Upper lobe of left lung (tissue), 6 donors: ENCODE measurements around the gene ACCS. TPM values are rescaled to one million over a fixed set of nuclear protein-coding genes. Genes with fewer than 3 reads are reported as not detected.

Experiments
- ATAC-seq, 2 donors: fragments of 200-7000 bp; cut with Tn5 transposase; one replicate each; pipeline ENCODE4 v1.9.1; 2022; ENCODE audit warnings: mild to moderate bottlenecking in 2 of 2, moderate library complexity in 2 of 2; ENCODE audit not compliant: low FRiP score in 2 of 2
- DNase-seq, 2 donors: peaks; one replicate each; pipeline ENCODE4 v3.0.0-alpha.2; 2019 to 2020
- H3K27ac ChIP-seq, 4 donors: fragments of 200-600 bp; sonication (generic); one replicate each; pipeline ENCODE4 v1.5.1; 2016 to 2019
- H3K27me3 ChIP-seq, 4 donors: fragments of 200-600 bp; sonication (generic); one replicate each; pipeline ENCODE4 v1.5.1; 2017 to 2019
- H3K36me3 ChIP-seq, 4 donors: fragments of 200-600 bp; sonication (generic); one replicate each; pipeline ENCODE4 v1.5.1; 2016 to 2019
- H3K4me1 ChIP-seq, 4 donors: fragments of 200-600 bp; sonication (generic); one replicate each; pipeline ENCODE4 v1.5.1; 2018 to 2019
- H3K4me3 ChIP-seq, 4 donors: fragments of 200-600 bp; sonication (generic); one replicate each; pipeline ENCODE4 v1.5.1; 2017 to 2019; ENCODE audit warnings: mild to moderate bottlenecking in 2 of 4, moderate library complexity in 1 of 4
- H3K9me3 ChIP-seq, 4 donors: fragments of 200-600 bp; sonication (generic); one replicate each; pipeline ENCODE4 v1.5.1; 2018 to 2019
- EP300 ChIP-seq, 4 donors: sonication (generic); formaldehyde crosslinking; IDR thresholded peaks; one replicate each; pipeline ENCODE4 v1.5.1; 2017; ENCODE audit warnings: antibody characterized with exemption in 4 of 4, control low read depth in 2 of 4
- POLR2A ChIP-seq, 4 donors: fragments of 450-650 bp; IDR thresholded peaks; one replicate each; pipeline ENCODE4 v1.5.1; 2016 to 2017; ENCODE audit warnings: antibody characterized with exemption in 4 of 4, mild to moderate bottlenecking in 2 of 4
- POLR2AphosphoS5 ChIP-seq, 2 donors: sonication (generic); formaldehyde crosslinking; IDR thresholded peaks; one replicate each; pipeline ENCODE4 v1.5.1; 2017; ENCODE audit warnings: antibody characterized with exemption in 2 of 2
- whole genome bisulfite sequencing, 2 donors: methylation state at CpG; one replicate each; pipeline ENCODE4 v1.1.5; 2017 to 2018; 5-methylcytosine and 5-hydroxymethylcytosine counted together
- total RNA-seq, 6 donors: library from RNA; depleted of rRNA in 4 of 6; stranded (reverse); fragments of >200 nt in 4 of 6; gene quantifications; one replicate each; pipeline versions ENCODE4 v1.1.0 to v1.2.1, GENCODE V29; 2016 to 2021
- TF ChIP-seq, protein P1 (sequence below), 6 experiments: fragments of 450-650 bp in 4 of 6; fragments of 200-600 bp in 2 of 6; sonication (generic) in 2 of 6; IDR thresholded peaks; one replicate each; pipeline ENCODE4 v1.5.1; 2016 to 2019; ENCODE audit warnings: antibody characterized with exemption in 6 of 6
- donor health status: DM: no; HTN: no; CAD: no; lungs with moderate emphysema.
- donor health status: DM: no; HTN: yes; CAD: no; lungs with severe emphysema.

Gene ACCS
- total RNA-seq, 6 donors from 2014 or later: 15.4 to 120 (median 34.0) TPM

DNA sequence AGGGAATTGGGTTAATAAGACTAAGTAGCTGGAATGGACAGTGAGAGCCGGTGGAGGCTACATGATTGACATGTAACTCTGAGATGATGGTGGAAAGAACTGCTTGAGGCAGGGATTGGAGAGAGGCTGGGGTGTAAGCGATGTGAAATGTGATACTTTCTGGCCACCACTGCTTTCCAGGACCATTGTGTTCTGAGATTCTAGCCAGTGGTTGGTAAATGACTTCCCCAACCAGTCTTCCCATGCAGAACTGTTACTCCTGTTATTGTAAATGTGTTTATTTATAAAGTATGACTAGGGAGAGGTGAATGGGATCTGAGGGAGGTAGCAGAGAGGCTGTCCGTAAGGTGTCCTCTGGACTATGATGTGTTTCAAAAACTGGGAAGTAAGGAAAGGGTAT lies 47.5 kb downstream of the ACCS start:
- DNase-seq: no peak
- 92% methylated on average over 3 of the region's 3 CpGs for whole genome bisulfite sequencing, 2 donors
- peaks cover 0 to 12% (median 8%) of the 10 kb centered on the region in 4 donors for H3K4me1 ChIP-seq
- H3K9me3 ChIP-seq: no peaks in the 10 kb centered on the region
- no peak overlapping the region for H3K4me3 ChIP-seq
- no peaks in the 10 kb centered on the region for H3K27me3 ChIP-seq
- ATAC-seq: no peak
- H3K36me3 ChIP-seq: peaks cover 5 to 58% (median 21%) of the 10 kb centered on the region in 4 donors
- H3K27ac ChIP-seq: no peak overlapping the region
- TF ChIP-seq, protein P1, sequence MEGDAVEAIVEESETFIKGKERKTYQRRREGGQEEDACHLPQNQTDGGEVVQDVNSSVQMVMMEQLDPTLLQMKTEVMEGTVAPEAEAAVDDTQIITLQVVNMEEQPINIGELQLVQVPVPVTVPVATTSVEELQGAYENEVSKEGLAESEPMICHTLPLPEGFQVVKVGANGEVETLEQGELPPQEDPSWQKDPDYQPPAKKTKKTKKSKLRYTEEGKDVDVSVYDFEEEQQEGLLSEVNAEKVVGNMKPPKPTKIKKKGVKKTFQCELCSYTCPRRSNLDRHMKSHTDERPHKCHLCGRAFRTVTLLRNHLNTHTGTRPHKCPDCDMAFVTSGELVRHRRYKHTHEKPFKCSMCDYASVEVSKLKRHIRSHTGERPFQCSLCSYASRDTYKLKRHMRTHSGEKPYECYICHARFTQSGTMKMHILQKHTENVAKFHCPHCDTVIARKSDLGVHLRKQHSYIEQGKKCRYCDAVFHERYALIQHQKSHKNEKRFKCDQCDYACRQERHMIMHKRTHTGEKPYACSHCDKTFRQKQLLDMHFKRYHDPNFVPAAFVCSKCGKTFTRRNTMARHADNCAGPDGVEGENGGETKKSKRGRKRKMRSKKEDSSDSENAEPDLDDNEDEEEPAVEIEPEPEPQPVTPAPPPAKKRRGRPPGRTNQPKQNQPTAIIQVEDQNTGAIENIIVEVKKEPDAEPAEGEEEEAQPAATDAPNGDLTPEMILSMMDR (IDR thresholded peaks at IDR 0.05): no peak
- TF ChIP-seq POLR2A (IDR thresholded peaks at IDR 0.05) (no peak), POLR2AphosphoS5 (IDR thresholded peaks at IDR 0.05) (no peak), EP300 (IDR thresholded peaks at IDR 0.05) (no peak)

DNA sequence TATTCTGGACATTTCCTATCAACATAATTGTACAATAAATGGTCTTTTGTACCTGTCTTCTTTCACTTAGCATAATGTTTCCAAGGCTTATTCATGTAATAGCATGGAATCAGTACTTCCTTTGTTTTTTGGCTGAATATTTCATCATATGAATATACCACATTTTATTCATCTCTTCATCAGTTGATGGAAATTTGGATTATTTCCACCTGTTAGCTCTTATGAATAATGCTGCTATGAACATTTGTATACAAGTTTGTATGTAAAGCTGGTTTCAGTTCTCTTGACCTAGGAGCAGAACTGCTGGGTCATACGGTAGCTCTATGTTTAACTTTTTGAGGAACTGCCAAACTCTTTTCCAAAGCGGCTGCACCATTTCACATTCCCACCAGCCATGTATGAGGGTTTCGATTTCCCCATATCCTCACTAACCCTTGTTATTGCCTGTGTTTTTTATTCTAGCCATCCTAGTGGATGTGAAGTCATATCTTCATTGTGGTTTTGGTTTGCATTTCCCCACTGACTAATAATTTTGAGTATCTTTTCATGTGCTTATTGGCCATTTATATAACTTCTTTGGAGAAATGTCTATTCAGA lies 50.3 kb downstream of the ACCS start:
- H3K27ac ChIP-seq: no peak overlapping the region
- ATAC-seq (peak in 1 of 2 donors; percentile 49), DNase-seq (no peak)
- no peaks in the 10 kb centered on the region for H3K9me3 ChIP-seq
- H3K4me3 ChIP-seq: no peak overlapping the region
- TF ChIP-seq, protein P1 (IDR thresholded peaks at IDR 0.05): no peak
- TF ChIP-seq POLR2A (IDR thresholded peaks at IDR 0.05) (no peak), EP300 (IDR thresholded peaks at IDR 0.05) (no peak), POLR2AphosphoS5 (IDR thresholded peaks at IDR 0.05) (no peak)
- peaks cover 0 to 7% (median 5%) of the 10 kb centered on the region in 4 donors for H3K4me1 ChIP-seq
- 74 to 75% methylated on average over 3 of the region's 3 CpGs for WGBS, 2 donors
- H3K27me3 ChIP-seq: no peaks in the 10 kb centered on the region
- H3K36me3 ChIP-seq: peaks cover 5 to 55% (median 19%) of the 10 kb centered on the region in 4 donors

DNA sequence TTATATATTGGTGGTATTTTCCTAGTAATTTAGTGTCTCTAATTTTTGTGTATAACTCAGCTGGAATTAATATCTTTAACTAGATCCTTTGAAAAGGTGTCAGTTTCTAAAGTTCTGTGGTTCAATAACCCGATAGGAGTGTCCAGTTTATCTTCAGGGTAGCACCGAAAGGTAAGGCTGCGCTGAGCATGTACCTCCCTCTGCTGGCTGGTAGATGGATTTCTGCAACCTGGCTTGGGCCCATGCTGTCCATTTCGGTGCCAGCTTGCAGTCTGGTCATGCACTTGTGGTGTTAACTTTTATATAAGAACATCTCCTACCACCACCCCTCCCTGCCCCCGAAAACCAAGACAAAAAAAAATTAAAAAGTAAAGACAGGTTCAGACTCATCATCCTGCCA lies 54.1 kb downstream of the ACCS start:
- H3K9me3 ChIP-seq: no peaks in the 10 kb centered on the region
- no peak overlapping the region for H3K4me3 ChIP-seq
- H3K36me3 ChIP-seq: peaks cover 5 to 42% (median 18%) of the 10 kb centered on the region in 4 donors
- no peak for DNase-seq
- TF ChIP-seq, protein P1 (IDR thresholded peaks at IDR 0.05): no peak
- TF ChIP-seq POLR2AphosphoS5 (IDR thresholded peaks at IDR 0.05) (no peak), POLR2A (IDR thresholded peaks at IDR 0.05) (no peak), EP300 (IDR thresholded peaks at IDR 0.05) (no peak)
- no peaks in the 10 kb centered on the region for H3K27me3 ChIP-seq
- H3K4me1 ChIP-seq: no peaks in the 10 kb centered on the region
- no peak overlapping the region for H3K27ac ChIP-seq
- no peak for ATAC-seq
- 80 to 81% methylated on average over 5 of the region's 5 CpGs for WGBS, 2 donors

DNA sequence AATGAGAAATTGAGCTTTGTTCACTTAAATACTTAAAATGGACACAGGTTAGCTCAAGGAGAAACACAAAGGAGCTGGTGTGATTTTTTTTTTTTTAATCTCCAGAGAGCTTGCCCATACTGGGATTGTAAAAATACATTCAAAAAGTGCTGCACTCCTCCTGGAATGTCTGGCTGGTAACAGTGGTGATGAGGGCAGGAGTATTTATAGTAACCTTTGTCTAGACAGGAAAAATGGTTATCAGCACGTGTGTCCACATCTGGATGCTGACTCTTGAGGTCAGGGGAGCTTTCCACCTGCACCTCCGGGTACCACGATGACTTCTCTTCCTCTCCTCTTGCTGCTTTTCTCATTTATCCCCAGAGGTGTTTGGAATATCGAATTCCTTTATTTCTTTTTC lies 59.5 kb downstream of the ACCS start:
- TF ChIP-seq EP300 (IDR thresholded peaks at IDR 0.05) (no peak), POLR2A (IDR thresholded peaks at IDR 0.05) (no peak), POLR2AphosphoS5 (IDR thresholded peaks at IDR 0.05) (no peak)
- TF ChIP-seq, protein P1 (IDR thresholded peaks at IDR 0.05): no peak
- no peaks in the 10 kb centered on the region for H3K27me3 ChIP-seq
- H3K4me1 ChIP-seq: no peaks in the 10 kb centered on the region
- ATAC-seq (no peak), DNase-seq (no peak)
- WGBS, 2 donors: 74 to 85% methylated on average over 4 of the region's 4 CpGs
- no peak overlapping the region for H3K4me3 ChIP-seq
- H3K9me3 ChIP-seq: no peaks in the 10 kb centered on the region
- H3K27ac ChIP-seq: no peak overlapping the region
- peaks cover 8 to 64% (median 53%) of the 10 kb centered on the region in 4 donors for H3K36me3 ChIP-seq

DNA sequence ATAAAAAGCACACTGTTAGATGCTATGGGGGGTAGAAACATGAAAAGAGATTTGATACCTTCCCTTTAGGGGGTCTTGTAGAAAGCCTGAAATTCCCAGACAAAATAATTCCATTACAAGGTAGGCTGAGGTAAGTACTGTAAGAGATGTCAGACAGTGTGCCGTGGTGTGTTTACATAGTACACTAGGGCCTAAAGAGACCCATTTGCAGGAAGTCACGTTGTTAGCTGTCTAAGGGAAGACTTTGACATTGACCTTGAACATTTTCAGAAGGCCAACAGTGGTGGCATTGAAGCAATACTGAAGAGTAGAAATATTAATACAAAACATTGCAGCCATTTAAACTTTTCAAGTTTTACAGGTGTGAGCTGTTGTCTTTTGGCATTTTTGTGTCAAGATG lies 60.2 kb downstream of the ACCS start:
- TF ChIP-seq POLR2AphosphoS5 (IDR thresholded peaks at IDR 0.05): no peak
- TF ChIP-seq, protein P1 (IDR thresholded peaks at IDR 0.05): no peak
- no peak for TF ChIP-seq POLR2A (IDR thresholded peaks at IDR 0.05)
- TF ChIP-seq EP300 (IDR thresholded peaks at IDR 0.05): no peak
- no peak overlapping the region for H3K4me3 ChIP-seq
- no peaks in the 10 kb centered on the region for H3K27me3 ChIP-seq
- ATAC-seq (no peak), DNase-seq (no peak)
- 82 to 92% methylated on average over 2 of the region's 2 CpGs for WGBS, 2 donors
- no peaks in the 10 kb centered on the region for H3K4me1 ChIP-seq
- H3K36me3 ChIP-seq: peaks cover 8 to 71% (median 57%) of the 10 kb centered on the region in 4 donors
- no peak overlapping the region for H3K27ac ChIP-seq
- no peaks in the 10 kb centered on the region for H3K9me3 ChIP-seq
